GM08714 (cell line): Measurements from ENCODE around the gene PKN1.
A peak's percentile ranks its signal among the peaks of the same experiment; 100 is the strongest.
"Not testable (repeated sequence)": the region's sequence is repeated elsewhere in the genome, so short reads cannot be mapped to it uniquely, and the experiment has no call there.

ENCODE experiments used
- H3K4me3 ChIP-seq: fragments of 200-500 bp; sonication (Bioruptor generic); 2 replicates; pipeline ENCODE4 v1.5.1; 2014; ENCODE audit warnings: mild to moderate bottlenecking, low read length, inconsistent platforms
- ZNF274 ChIP-seq: IDR thresholded peaks from 2 replicates; pipeline ENCODE4 v1.6.1; 2012; ENCODE audit warnings: mild to moderate bottlenecking, low read depth, low read length

PKN1 gene

GRCh38 chr19:14487370-14488125 lies 54.4 kb downstream of the PKN1 start:
- no peak for TF ChIP-seq ZNF274
- H3K4me3 ChIP-seq, result no peak overlapping the region

DNA sequence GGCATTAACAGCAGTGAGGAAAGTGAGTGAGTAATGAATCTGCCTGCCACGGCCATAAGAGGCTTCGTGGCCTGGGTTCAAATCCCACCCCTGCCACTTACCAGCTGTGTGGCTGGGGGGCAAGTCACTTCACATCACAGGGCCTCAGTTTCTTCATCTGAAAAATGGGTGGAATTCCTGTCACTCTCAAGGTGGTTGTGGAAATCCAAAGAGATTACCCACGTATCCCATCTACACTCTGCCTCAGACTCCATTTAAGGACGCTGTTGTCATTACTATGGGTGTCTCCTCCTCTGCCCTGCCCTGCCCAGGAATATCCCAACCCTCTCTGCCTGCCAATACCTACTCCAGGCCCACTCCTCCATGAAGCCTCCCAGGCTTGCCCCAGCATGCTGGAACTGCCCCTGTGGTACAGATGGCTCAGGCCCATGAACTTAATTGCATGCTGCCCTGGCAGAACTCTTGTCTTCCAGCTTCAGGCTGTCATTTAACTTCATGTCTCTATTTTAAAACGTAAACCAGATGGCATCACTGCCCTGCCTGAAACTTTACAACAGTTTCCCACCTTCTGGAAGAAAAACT lies 59.7 kb downstream of the PKN1 start:
- no peak overlapping the region for H3K4me3 ChIP-seq
- TF ChIP-seq ZNF274, result no peak

GRCh38 chr19:14494411-14494810 lies 61.3 kb downstream of the PKN1 start:
- no peak for TF ChIP-seq ZNF274

GRCh38 chr19:14494910-14495671 lies 62.0 kb downstream of the PKN1 start:
- TF ChIP-seq ZNF274, result no peak
- peak overlapping the region; percentile 56 for H3K4me3 ChIP-seq

More at GRCh38 chr19:14494411-14494810, 61.3 kb downstream of the PKN1 start:
- no peak overlapping the region for H3K4me3 ChIP-seq

DNA sequence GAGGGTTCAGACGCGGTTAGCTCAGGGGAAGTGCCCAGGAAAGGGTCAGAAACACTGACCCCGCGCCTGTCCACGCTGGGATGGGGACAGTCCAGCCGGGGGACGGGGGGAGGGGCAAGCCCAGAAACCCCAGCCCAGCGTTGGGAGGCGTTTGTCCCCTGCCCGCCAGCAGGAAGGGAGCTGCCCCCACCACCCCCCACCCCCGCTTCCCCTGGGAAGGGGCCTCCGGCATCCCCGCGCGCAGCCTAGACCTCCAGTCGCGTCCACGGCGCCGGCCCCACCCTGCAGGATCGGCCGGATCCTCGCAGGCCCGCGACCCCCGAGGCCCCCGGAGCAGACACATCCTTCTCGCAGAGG lies 62.5 kb downstream of the PKN1 start:
- TF ChIP-seq ZNF274, result no peak

DNA sequence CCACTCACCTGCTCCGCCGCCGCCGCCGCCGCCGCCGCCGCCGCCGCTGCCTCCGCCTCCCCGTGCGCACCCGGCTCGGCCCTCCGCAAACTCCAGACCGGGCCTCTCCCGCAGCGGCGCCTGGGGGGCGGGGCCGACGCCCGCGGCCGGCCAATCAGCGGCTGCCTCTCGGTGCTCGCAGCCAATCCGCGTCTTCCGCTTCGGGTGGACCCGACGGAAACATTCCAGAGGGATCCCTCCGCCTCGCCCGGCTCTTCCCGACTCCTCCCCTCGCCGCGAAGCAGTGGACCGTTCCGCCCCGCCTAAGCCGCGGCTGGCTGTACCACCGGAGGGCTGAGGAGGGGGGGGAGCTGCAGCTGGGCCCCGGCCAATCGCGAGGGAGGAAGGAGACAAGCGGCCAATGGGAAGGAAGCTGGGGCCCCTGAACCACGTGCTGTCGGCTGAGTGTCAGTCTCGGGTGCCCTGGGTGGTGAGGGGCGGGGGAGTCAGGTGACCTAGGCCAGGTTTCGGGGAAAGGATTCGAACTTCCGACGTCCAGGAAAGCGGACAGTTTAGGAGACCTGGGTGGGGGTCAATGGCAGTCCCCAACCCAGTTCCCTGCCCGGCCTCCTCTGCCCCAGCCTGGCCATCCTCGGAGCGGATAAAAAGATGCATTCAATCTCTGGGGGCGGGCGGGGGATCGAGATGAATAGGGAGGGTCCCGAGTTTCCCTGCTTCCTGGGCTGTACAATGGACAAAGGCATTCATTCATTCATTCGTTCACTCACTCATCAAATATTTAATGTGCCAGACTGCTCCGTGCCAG lies 63.1 kb downstream of the PKN1 start, which contains the start of gene GIPC1:
GIPC1 (minus strand) TSS at position 99 of the 805 bp plus-strand sequence. CDS start 13,151 bp downstream, outside the sequence.
- no peak for TF ChIP-seq ZNF274
- H3K4me3 ChIP-seq, result peak within 1 kb of the TSS; percentile 56

More for the DNA sequence above, 62.5 kb downstream of the PKN1 start:
- H3K4me3 ChIP-seq, result peak overlapping the region; percentile 56

GRCh38 chr19:14496834-14497227 lies 63.7 kb downstream of the PKN1 start:
- TF ChIP-seq ZNF274, result no peak
- H3K4me3 ChIP-seq, result no peak overlapping the region

DNA sequence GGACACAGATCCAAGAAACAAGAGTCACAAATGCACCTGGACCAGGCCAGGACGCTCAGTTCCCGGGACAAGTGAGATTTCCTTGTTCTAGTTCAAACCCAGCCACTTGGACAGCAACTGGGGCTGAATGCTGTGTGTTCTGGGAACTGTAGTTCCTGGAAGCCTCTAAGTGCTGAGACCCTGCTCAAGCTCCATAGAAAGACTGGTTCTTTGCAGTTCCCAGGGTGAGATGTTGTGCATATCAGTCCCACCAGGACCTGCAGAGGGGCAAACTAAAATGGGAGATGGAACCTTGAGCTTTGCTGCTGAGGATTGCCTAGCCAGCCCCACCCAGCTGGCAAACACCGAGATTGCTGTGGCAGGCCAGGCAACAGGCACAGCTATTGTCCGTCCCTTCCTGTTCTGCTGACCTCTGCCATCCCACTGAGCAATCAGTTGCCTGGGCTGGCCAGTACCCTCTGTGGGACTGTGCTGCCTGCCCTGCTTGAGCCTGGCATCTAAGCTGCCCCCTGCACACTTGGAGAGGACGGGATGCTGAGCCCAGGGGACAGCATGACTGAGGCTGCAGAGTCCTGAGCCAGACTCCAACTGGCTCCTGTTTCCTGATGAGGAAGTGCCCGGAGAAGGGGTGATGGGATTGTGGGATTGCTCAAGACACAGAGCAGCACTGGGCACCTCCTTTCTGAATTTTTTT lies 64.3 kb downstream of the PKN1 start:
- no peak for TF ChIP-seq ZNF274
- H3K4me3 ChIP-seq, result no peak overlapping the region

DNA sequence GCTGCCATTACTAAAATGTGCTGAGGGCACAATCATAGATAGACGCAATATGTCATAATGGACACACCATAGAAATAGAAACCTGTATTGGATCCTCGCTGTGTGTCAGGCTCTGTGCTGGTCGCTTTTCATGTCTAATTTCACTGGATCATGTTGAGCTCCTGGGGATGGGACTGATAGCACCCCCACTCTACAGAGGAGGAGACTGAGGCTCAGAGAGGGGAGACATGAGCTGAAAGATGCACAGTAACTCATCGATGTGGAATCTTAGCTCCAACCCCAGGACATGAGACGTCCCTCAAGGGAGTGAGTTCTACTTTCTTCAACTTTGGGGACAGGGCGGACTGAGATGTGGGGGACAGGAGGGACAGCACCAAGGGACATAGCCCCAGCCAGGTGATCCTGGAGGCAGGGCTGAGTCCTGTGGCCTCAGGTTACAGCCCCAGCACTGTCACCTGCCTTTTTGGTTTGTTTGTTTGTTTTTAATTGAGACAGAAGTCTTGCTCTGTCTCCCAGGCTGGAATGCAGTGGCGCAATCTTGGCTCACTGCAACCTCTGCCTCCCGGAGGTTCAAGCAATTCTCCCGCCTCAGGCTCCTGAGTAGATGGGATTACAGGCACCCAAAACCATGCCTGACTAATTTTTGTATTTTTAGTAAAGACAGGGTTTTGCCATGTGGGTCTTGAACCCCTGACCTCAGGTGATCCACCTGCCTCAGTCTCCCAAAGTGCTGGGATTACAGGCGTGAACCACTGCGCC lies 69.4 kb downstream of the PKN1 start:
- TF ChIP-seq ZNF274, result no peak
- H3K4me3 ChIP-seq, result no peak overlapping the region

GRCh38 chr19:14503285-14503684 lies 70.2 kb downstream of the PKN1 start:
- H3K4me3 ChIP-seq, result no peak overlapping the region
- no peak for TF ChIP-seq ZNF274

- not testable (repeated sequence) for H3K4me3 ChIP-seq
Measured at GRCh38 chr19:14504575-14504974, 71.5 kb downstream of the PKN1 start.

GRCh38 chr19:14505488-14506239 lies 72.6 kb downstream of the PKN1 start:
- no peak overlapping the region for H3K4me3 ChIP-seq
- no peak for TF ChIP-seq ZNF274
